Measurements from ENCODE around the gene PDE4B.

PDE4B gene

DNA sequence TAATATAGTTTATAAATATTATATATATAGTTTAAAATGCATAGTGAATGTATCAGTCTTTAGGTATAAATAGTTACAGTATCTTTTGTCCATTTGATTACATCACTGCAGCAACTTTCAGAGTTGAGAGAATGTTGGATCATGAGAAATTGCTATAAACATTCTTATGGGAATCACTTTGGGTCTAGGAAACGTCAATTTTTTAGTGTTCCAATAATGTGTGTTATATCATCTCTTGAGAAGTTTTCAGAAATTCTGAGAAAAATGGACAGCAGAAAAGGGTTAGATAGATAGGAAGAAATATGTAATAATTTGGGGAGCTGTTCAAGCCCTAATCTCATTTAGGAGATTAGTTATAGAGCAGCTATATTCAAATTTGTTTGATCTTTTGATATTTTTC lies 556.1 kb downstream of the PDE4B start:
- no peak for DNase-seq

GRCh38 chr1:66349242-66349641 lies 556.5 kb downstream of the PDE4B start:
- DNase-seq = no peak

GRCh38 chr1:66350001-66350547 lies 557.4 kb downstream of the PDE4B start:
- DNase-seq = peak; percentile 72

- DNase-seq = peak; percentile 60
Measured at GRCh38 chr1:66351478-66351877, 558.8 kb downstream of the PDE4B start.

- no peak for DNase-seq
Measured at GRCh38 chr1:66351913-66352312, 559.2 kb downstream of the PDE4B start.

GRCh38 chr1:66352792-66353191 lies 560.1 kb downstream of the PDE4B start:
- DNase-seq = no peak

- no peak for DNase-seq
Measured at GRCh38 chr1:66353257-66353656, 560.6 kb downstream of the PDE4B start.

DNA sequence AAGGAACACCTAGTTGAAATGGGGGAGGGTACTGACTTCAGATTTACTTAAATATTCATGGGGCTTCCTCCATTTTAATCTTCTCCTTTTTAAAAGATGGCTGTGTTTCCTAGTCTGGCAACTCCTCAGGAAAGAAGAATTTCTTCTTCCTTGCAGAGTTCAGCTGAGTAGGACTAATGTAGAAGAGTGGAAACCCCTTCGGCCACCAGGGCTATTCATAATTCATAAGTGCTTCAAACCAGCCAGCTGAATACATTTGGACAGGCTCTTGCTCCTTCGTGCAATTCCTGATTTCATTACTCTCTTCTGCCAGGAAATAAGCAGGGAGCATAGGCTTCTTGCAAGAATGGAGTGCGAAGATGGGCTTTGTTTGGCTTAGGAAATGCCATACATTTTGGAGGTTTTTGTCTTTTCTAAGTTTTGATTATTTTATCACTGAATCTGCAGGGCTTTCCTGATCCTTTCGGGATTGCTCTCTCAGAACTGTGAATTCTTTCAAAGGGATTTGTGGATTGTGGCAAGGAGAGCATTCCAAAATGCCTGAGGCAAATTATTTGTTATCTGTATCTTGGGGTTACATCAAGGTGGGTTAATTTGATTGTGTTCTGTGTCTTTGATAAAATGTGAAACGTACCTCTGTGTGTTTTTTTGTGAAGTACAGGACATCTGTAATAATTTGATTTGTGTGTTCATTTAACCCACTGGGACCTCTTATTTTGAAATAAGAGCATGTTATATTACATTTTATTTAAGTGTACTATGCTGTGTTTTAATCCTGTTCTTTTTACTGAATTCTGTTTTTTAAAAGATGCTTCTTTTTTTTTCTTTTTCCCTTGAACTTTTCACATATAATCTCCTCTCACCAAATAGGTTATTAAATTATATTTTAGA lies 561.9 kb downstream of the PDE4B start:
- no peak for DNase-seq

DNA sequence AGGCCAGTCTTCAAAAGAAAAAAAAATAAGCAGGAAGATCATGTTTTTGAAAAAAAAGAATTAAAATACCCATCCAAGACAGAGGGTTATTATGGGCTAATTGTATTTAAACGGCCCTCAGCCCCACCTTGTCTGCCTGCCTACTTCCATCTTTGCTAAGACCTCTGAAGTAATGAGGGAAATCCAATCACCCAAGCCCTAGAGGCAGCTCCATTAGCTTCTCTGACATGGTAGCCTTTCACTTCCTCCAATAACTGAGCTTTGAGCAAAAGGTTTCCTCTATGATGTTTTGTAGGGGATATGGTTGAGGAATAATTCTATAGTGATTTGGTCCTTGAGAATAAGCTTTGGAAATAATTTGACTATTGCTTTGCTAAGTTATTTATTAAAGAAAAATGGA lies 563.1 kb downstream of the PDE4B start:
- DNase-seq = no peak

DNA sequence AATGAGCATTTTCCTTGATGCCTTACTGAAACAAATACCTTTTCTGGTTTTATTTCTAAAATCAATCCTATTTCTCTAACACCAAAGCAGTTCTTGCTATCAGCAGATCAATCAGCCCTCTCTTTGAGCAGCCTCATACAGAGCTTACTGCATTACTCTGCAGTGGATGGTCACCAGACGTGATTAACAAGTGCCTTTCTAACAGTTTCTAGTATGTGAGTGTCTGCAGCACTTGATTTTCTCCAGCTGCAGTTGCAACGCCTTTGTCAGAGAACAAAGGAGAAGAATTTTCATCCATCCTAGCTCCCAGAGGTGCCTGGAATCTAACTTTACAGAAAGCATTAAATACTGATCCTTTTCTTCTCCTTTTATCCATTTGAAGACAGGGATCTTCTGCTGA lies 563.9 kb downstream of the PDE4B start:
- DNase-seq = no peak

- DNase-seq = no peak
Measured at GRCh38 chr1:66357021-66357420, 564.3 kb downstream of the PDE4B start.

DNA sequence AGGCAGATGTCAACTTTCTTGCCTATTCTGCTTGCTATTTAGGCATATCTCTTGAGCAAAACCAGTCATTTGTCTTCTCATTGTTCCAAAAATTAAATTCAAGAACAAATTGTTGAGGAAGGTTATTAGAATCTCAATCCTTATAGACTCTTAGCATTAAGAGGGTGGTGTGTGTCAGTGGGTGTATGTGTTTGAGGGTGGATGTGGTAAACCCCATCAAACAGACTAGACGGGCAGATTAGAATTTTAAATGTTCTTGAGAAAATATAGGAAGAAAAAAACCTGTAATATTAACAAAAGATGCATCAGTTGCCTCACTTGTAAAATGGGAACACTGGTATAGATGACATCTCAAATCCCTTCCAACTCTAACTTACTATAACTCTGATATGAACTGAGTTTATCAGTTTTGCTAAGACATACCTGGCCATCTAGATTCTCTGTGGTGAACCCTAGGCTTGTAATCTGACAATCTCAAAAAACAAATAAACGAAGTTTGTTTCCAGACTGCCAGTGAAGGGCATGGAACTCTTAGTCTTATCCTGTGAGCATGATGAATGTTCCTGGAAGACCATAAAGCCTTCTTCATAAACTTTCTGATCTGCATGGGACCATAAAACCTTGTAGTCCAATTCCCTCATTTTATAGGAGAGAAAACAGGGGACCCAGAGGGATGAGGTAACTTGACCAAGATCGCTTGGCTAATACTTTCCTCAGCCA lies 564.9 kb downstream of the PDE4B start:
- DNase-seq = no peak

- no peak for DNase-seq
Measured at GRCh38 chr1:66359269-66359668, 566.6 kb downstream of the PDE4B start.

GRCh38 chr1:66359815-66360214 lies 567.1 kb downstream of the PDE4B start:
- DNase-seq = no peak

- no peak for DNase-seq
Measured at GRCh38 chr1:66360285-66360724, 567.6 kb downstream of the PDE4B start.

- DNase-seq = peak; percentile 53
Measured at GRCh38 chr1:66364578-66365391, 572.1 kb downstream of the PDE4B start.

- no peak for DNase-seq
Measured at GRCh38 chr1:66365635-66366034, 572.9 kb downstream of the PDE4B start.

- DNase-seq = peak; percentile 24
Measured at GRCh38 chr1:66366634-66367033, 573.9 kb downstream of the PDE4B start.

DNA sequence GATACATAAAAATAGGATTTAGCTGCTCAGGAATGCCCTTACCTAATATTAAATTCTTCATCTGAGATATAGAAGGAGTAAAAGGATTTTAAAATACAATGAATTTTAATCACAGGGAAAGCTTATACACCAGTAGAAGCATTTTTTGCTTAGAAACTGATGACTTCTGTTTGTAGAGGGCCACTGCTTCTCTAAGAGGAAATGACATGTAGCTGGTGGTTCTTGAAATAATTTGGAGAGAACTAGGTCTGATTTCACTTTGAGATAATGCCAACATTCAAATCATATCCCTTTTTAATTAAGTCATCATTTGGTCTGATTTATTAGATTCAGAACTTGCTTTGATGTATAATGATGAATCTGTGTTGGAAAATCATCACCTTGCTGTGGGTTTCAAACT lies 574.7 kb downstream of the PDE4B start:
- DNase-seq = peak; percentile 38

DNA sequence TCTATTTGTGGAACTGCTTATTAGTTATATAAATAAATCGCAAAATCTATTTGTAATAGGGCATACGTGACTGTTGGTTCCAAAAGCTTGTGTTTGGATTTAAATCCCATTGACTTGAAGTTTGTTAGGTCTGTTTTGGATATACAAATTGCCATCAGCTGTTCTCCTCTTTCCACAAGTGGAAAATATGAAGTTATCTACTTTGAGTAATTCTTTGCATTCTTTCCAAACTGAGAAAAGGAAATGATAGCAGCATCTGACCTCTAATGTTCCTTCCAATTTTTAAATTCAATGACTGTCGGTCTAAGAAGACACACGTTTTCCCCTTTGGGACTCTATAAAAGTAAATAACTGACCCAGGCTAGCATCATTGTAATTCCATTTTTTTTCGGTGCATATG lies 575.6 kb downstream of the PDE4B start:
- no peak for DNase-seq

DNA sequence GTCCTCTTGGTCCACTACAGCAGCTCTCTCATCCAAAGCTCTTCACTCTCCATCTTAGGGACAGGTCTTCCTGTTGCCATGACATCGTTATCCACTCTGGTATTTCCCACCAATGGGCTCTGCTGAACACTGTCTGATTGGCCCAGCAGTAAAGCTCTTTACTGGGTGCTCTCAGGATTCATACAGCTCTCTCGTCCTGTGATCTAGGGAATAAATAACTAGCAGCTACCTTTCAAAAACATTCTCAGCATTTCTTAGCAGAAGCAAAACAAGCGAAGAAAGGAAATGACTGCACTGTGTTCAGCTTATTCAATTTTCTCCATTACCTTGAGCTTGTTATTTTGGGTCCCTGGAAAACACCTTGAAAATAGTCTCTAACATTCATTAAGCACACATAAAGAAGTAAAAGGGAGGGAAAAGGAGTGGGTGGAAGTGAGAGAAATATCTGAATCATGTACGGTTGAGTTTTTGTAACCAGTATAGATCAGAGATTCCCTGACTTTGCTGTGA lies 577.8 kb downstream of the PDE4B start:
- peak; percentile 40 for DNase-seq

DNA sequence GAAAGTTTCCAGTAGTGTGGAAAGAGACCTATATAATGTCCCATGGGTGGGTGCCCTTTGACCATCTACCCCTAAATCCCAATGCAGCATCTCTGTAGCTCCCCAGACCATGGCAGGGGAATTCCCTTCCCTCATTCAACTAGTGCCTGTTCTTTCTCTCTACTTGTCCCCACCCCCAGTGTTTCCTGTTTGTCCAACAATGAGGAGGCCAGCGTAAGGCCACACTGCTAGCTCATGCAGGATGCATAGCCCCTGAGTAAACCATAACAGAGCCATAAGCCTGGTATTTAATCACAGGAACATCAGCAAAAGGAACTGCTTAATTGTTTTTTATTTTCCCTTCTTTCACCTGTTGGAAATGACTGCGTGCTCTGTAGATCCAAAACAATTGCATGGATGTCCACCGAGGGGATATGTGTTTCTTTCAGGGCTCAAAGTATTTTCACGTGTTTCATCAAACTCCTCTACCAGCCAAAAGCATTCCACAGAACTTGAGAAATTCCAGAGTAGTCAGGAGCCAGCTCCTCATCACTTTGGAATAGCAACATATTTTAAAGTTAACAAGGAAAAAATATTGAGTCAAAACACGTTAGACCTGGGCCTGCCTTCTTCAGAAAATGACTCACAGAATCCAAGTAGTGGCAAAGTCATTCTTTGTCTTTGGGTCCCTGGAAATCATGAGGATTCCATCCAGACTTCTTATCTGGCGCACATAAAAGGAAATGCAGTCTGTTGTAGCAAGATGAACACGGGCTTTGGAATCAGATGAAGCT lies 578.7 kb downstream of the PDE4B start:
- DNase-seq = peak; percentile 64
